ENCODE results near the gene OR51G2.

GRCh38 chr11:4932751-4933150, 13.6 kb upstream of the OR51G2 start:
- TF ChIP-seq TAF1 (IDR thresholded peaks at IDR 0.05; ENCODE audit: borderline replicate concordance, insufficient read depth, low read length) = no peak
- TF ChIP-seq POLR2AphosphoS5 (IDR thresholded peaks at IDR 0.05; ENCODE audit: low read depth, low read length) = no peak
